SK-N-MC (cell line): Measurements from ENCODE around the gene CD200.

ENCODE experiments used
- EZH2 ChIP-seq: fragments of 200-600 bp; sonication (generic); IDR thresholded peaks from one replicate; pipeline ENCODE4 v1.6.1; 2017; ENCODE audit warnings: antibody characterized with exemption
- FOXP2 ChIP-seq: optimal IDR thresholded peaks from 2 replicates; pipeline ENCODE3; 2011; ENCODE audit warnings: mild to moderate bottlenecking, moderate library complexity; ENCODE audit not compliant: insufficient read depth; ENCODE audit errors: extremely low read length, control extremely low read depth
- POLR2AphosphoS5 ChIP-seq: IDR thresholded peaks from 2 replicates; pipeline ENCODE4 v1.6.1; 2012; ENCODE audit warnings: mild to moderate bottlenecking, low read depth, low read length, borderline replicate concordance

GRCh38 chr3:112372396-112372795, 39.4 kb downstream of the CD200 start:
- TF ChIP-seq EZH2 = no peak
- no peak for TF ChIP-seq POLR2AphosphoS5
- TF ChIP-seq FOXP2 = no peak
